ENCODE measurements around the gene CCDC15. TPM values are rescaled to one million over a fixed set of nuclear protein-coding genes. Genes with fewer than 3 reads are reported as not detected.
A peak's percentile ranks its signal among the peaks of the same experiment; 100 is the strongest.

The CCDC15 gene
- total and polyA plus RNA-seq, 2 of the 13 experiments (the other 11 are each of a cell fraction or from before 2014, with no cell fraction given) = 2.2 to 4.6 TPM

GRCh38 chr11:124934862-124935547 is 19.0 kb upstream of the CCDC15 start:
- BruUV-seq (replicated peaks) = TSS peak; percentile 53
- Histone ChIP-seq H3K4me3 (replicated peaks in 1 of 3; ENCODE audit: insufficient read depth in 1 of 3, low read depth in 2 of 3, low read length in 3 of 3) (peak overlapping the region; percentile 69 to 84 (median 83)), H3K27ac (ENCODE audit: extremely low read length, insufficient read depth, low read length) (peak overlapping the region; percentile 90), H3K4me2 (ENCODE audit: low read depth, low read length) (peak overlapping the region; percentile 98), H3K36me3 (replicated peaks in 1 of 2; ENCODE audit: control insufficient read depth in 1 of 2, insufficient read depth in 2 of 2, low read length in 2 of 2) (no peaks in the 10 kb centered on the region; a peak in 2 of 5 replicates), H3K79me2 (ENCODE audit: insufficient read depth, low read length) (peaks cover 67% of the 10 kb centered on the region), H3K9me3 (ENCODE audit: low read length) (no peaks in the 10 kb centered on the region), H2AFZ (ENCODE audit: low read length) (peak overlapping the region; percentile 17), H3K9ac (ENCODE audit: insufficient read depth, low read depth, low read length) (peak overlapping the region; percentile 94), H4K20me1 (ENCODE audit: insufficient read depth, low read length) (no peaks in the 10 kb centered on the region), H3K27me3 (ENCODE audit: control insufficient read depth in 1 of 2, insufficient read depth in 2 of 2, low read length in 2 of 2) (no peaks in the 10 kb centered on the region; a peak in 1 of 5 replicates), H3K4me1 (ENCODE audit: insufficient read depth, low read length) (peaks cover 87% of the 10 kb centered on the region)
- DNase-seq (ENCODE audit: low spot score) (peak; percentile 78), ATAC-seq (peak; percentile 63), FAIRE-seq (peak; percentile 60)
- CTCF ChIA-PET (ENCODE audit: low intra/inter-chr PET ratio, low total read pairs) = no interaction called here
- intact Hi-C loops (cut with micrococcal nuclease; ENCODE audit: unreplicated experiment) (loop anchor here (2.0 to 5.0 kb wide), 3 partner anchors 33 to 313 kb away; partner anchors contain the start of gene TBRG1), in situ Hi-C loops (cut with HindIII; ENCODE audit: extremely low pct_ligation_motif_present, low pct_unique_long_range_greater_than_20kb) (no loop called here)
- POLR2A ChIA-PET = interaction anchor here (1.0 to 5.8 kb wide), 7 partner anchors 9 to 312 kb away, joined by 3 to 61 read pairs (median 6); partner anchors contain the start of genes CCDC15, TBRG1 and TMEM218
- WGBS (ENCODE audit: low lambda C conversion rate) = 5% methylated on average over 4 of the region's 4 CpGs
- TF ChIP-seq TSC22D2 (CRISPR knock-in tag; IDR thresholded peaks at IDR 0.05; ENCODE audit: borderline replicate concordance) (no peak), NR2C2 (CRISPR knock-in tag; IDR thresholded peaks at IDR 0.05; ENCODE audit: borderline replicate concordance) (0 out of 2 replicates have a peak, but pooled peaks have one; percentile 23), MIXL1 (CRISPR knock-in tag; IDR thresholded peaks at IDR 0.05) (0 out of 2 replicates have a peak, but pooled peaks have one; percentile 17), ZNF570 (CRISPR knock-in tag; IDR thresholded peaks at IDR 0.05; ENCODE audit: borderline replicate concordance) (no peak), ZNF724P (CRISPR knock-in tag; IDR thresholded peaks at IDR 0.05; ENCODE audit: borderline replicate concordance) (no peak), CHCHD3 (CRISPR knock-in tag; IDR thresholded peaks at IDR 0.05) (no peak), ZNF3 (CRISPR knock-in tag; IDR thresholded peaks at IDR 0.05) (no peak), RXRA (CRISPR knock-in tag; IDR thresholded peaks at IDR 0.05) (no peak), MAFG (CRISPR knock-in tag; IDR thresholded peaks at IDR 0.05) (no peak)
- TF ChIP-seq, protein P1, sequence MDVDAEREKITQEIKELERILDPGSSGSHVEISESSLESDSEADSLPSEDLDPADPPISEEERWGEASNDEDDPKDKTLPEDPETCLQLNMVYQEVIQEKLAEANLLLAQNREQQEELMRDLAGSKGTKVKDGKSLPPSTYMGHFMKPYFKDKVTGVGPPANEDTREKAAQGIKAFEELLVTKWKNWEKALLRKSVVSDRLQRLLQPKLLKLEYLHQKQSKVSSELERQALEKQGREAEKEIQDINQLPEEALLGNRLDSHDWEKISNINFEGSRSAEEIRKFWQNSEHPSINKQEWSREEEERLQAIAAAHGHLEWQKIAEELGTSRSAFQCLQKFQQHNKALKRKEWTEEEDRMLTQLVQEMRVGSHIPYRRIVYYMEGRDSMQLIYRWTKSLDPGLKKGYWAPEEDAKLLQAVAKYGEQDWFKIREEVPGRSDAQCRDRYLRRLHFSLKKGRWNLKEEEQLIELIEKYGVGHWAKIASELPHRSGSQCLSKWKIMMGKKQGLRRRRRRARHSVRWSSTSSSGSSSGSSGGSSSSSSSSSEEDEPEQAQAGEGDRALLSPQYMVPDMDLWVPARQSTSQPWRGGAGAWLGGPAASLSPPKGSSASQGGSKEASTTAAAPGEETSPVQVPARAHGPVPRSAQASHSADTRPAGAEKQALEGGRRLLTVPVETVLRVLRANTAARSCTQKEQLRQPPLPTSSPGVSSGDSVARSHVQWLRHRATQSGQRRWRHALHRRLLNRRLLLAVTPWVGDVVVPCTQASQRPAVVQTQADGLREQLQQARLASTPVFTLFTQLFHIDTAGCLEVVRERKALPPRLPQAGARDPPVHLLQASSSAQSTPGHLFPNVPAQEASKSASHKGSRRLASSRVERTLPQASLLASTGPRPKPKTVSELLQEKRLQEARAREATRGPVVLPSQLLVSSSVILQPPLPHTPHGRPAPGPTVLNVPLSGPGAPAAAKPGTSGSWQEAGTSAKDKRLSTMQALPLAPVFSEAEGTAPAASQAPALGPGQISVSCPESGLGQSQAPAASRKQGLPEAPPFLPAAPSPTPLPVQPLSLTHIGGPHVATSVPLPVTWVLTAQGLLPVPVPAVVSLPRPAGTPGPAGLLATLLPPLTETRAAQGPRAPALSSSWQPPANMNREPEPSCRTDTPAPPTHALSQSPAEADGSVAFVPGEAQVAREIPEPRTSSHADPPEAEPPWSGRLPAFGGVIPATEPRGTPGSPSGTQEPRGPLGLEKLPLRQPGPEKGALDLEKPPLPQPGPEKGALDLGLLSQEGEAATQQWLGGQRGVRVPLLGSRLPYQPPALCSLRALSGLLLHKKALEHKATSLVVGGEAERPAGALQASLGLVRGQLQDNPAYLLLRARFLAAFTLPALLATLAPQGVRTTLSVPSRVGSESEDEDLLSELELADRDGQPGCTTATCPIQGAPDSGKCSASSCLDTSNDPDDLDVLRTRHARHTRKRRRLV (CRISPR knock-in tag; IDR thresholded peaks at IDR 0.05) = no peak; the same call in 1 of the 2 replicates
- TF ChIP-seq, protein P2, sequence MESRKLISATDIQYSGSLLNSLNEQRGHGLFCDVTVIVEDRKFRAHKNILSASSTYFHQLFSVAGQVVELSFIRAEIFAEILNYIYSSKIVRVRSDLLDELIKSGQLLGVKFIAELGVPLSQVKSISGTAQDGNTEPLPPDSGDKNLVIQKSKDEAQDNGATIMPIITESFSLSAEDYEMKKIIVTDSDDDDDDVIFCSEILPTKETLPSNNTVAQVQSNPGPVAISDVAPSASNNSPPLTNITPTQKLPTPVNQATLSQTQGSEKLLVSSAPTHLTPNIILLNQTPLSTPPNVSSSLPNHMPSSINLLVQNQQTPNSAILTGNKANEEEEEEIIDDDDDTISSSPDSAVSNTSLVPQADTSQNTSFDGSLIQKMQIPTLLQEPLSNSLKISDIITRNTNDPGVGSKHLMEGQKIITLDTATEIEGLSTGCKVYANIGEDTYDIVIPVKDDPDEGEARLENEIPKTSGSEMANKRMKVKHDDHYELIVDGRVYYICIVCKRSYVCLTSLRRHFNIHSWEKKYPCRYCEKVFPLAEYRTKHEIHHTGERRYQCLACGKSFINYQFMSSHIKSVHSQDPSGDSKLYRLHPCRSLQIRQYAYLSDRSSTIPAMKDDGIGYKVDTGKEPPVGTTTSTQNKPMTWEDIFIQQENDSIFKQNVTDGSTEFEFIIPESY (CRISPR knock-in tag; IDR thresholded peaks at IDR 0.05) = no peak
- TF ChIP-seq, protein P3, sequence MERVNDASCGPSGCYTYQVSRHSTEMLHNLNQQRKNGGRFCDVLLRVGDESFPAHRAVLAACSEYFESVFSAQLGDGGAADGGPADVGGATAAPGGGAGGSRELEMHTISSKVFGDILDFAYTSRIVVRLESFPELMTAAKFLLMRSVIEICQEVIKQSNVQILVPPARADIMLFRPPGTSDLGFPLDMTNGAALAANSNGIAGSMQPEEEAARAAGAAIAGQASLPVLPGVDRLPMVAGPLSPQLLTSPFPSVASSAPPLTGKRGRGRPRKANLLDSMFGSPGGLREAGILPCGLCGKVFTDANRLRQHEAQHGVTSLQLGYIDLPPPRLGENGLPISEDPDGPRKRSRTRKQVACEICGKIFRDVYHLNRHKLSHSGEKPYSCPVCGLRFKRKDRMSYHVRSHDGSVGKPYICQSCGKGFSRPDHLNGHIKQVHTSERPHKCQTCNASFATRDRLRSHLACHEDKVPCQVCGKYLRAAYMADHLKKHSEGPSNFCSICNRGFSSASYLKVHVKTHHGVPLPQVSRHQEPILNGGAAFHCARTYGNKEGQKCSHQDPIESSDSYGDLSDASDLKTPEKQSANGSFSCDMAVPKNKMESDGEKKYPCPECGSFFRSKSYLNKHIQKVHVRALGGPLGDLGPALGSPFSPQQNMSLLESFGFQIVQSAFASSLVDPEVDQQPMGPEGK (CRISPR knock-in tag; IDR thresholded peaks at IDR 0.05) = no peak; the same call in 1 of the 2 replicates
- TF ChIP-seq, protein P4, sequence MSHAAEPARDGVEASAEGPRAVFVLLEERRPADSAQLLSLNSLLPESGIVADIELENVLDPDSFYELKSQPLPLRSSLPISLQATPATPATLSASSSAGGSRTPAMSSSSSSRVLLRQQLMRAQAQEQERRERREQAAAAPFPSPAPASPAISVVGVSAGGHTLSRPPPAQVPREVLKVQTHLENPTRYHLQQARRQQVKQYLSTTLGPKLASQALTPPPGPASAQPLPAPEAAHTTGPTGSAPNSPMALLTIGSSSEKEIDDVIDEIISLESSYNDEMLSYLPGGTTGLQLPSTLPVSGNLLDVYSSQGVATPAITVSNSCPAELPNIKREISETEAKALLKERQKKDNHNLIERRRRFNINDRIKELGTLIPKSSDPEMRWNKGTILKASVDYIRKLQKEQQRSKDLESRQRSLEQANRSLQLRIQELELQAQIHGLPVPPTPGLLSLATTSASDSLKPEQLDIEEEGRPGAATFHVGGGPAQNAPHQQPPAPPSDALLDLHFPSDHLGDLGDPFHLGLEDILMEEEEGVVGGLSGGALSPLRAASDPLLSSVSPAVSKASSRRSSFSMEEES (CRISPR knock-in tag; IDR thresholded peaks at IDR 0.05) = no peak

Data from HepG2 (cell line).